ENCODE data around the gene FBLIM1. TPM values are rescaled to one million over a fixed set of nuclear protein-coding genes. Genes with fewer than 3 reads are reported as not detected.
A peak's percentile ranks its signal among the peaks of the same experiment; 100 is the strongest.
"Not testable (repeated sequence)": the region's sequence is repeated elsewhere in the genome, so short reads cannot be mapped to it uniquely, and the experiment has no call there.

Gene FBLIM1
- total RNA-seq, 2 experiments from 2014 or later: 0.09 TPM; not detected in 1

DNA sequence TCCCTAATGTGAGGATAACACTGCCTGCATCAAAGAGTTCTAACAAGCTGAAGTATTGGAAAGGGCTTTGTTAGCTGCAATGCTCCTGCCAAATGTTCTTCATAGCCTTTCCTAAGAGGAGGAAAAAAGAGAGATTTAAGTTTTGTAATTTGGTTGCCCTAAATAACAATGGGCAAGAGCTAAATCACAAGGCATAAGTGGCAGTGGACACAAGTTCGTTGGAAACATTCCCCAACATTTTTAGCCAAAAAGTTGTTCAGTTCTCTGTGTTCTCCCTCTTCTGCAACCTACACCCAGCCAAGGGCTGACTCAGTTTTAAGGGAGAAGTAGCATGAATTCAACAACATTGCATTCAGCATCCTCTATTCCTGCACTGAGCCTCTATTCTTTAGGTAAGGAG, 51.5 kb downstream of the FBLIM1 start:
- DNase-seq: no peak
- Mint-ChIP-seq H3K27ac (no peak overlapping the region), H3K4me3 (no peak overlapping the region), H3K27me3 (no peaks in the 10 kb centered on the region), H3K36me3 (ENCODE audit: low read depth) (no peaks in the 10 kb centered on the region), H3K4me1 (no peaks in the 10 kb centered on the region), H3K9me3 (ENCODE audit: low read depth) (no peaks in the 10 kb centered on the region)
- CTCF ChIA-PET: interaction anchor here (2.1 kb wide), 1 partner anchor 19 kb away, joined by 9 read pairs; no protein-coding TSS in a partner anchor
- ATAC-seq: no peak
- POLR2A ChIA-PET: no interaction called here
- intact Hi-C loops (cut with DNase I, micrococcal nuclease): no loop called here

DNA sequence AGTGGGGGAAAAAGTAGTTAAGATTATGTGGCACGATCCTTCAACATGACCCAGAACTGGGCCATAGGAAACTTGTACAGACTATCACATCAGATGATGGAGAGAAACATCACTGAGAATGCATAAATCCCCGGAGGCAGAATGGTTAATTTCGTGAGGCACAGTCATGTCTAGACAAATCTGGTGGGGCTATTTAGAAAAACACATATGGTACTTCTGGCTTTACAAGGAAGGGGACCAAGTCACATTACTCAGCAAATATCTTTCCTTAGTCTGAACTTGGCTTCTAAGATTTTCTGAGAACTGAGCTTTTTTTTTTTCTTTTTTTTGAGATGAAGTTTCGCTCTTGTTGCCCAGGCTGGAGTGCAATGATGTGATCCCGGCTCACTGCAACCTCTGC, 58.1 kb downstream of the FBLIM1 start:
- POLR2A ChIA-PET: no interaction called here
- H3K4me1 Mint-ChIP-seq: peaks cover 7% of the 10 kb centered on the region
- intact Hi-C loops (cut with DNase I, micrococcal nuclease): loop anchor here (5.0 kb wide), 2 partner anchors 101 to 191 kb away; no protein-coding TSS in a partner anchor

DNA sequence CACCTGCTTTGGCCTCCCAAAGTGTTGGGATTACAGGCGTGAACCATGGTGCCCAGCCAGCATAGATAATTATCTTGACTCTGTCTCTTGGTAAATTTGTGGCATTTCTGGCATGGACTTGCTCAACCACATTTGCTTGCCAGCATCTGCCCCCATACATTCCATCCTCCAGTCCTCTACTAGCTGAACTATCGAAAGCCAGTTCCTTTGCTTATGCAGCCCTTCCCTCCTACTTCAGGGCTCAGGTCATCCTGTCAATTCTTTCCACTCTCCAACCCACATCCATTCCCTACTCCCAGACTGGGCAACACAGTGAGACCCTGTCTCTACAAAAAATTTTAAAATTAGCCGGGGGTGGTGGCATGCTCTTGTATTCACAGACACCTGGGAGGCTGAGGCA, 61.9 kb downstream of the FBLIM1 start:
- H3K36me3 Mint-ChIP-seq (ENCODE audit: low read depth): no peaks in the 10 kb centered on the region
- no peaks in the 10 kb centered on the region for H3K27me3 Mint-ChIP-seq
- DNase-seq: no peak
- H3K4me3 Mint-ChIP-seq: no peak overlapping the region
- ChIA-PET CTCF (interaction anchor here (1.3 kb wide), 1 partner anchor 9 kb away, joined by 3 read pairs; no protein-coding TSS in a partner anchor), POLR2A (no interaction called here)
- intact Hi-C loops (cut with DNase I, micrococcal nuclease): no loop called here
- peaks cover 6% of the 10 kb centered on the region for H3K4me1 Mint-ChIP-seq
- no peaks in the 10 kb centered on the region for H3K9me3 Mint-ChIP-seq (ENCODE audit: low read depth)
- no peak overlapping the region for H3K27ac Mint-ChIP-seq
- no peak for ATAC-seq

More for the DNA sequence above, 58.1 kb downstream of the FBLIM1 start:
- Mint-ChIP-seq H3K27ac (no peak overlapping the region), H3K27me3 (no peaks in the 10 kb centered on the region), H3K36me3 (ENCODE audit: low read depth) (no peaks in the 10 kb centered on the region), H3K4me3 (no peak overlapping the region), H3K9me3 (ENCODE audit: low read depth) (no peaks in the 10 kb centered on the region)
- DNase-seq (no peak), ATAC-seq (no peak)
- CTCF ChIA-PET: interaction anchor here (0.9 to 1.6 kb wide), 3 partner anchors 27 to 152 kb away, joined by 3 to 6 read pairs (median 4); no protein-coding TSS in a partner anchor

DNA sequence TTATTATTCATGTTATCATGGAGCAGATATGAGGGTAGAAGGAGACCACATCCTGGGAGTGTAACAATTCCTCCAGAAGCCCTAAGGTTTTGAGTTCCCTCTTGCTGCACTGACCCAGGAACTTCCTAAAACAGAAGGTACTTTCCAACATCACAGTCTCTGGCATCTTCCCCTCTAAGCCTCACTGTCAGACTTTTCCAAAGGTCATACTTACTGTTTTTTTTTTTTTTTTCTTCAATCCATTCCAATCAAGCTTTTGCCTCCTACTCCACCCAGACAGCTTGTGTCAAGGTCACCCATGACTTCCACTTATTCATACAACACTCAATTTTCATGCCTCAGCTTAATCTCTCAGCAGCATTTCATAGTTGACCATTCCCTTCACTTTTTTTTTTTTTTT, 67.2 kb downstream of the FBLIM1 start:
- ChIA-PET CTCF (interaction anchor here (2.1 kb wide), 1 partner anchor 11 kb away, joined by 18 read pairs; no protein-coding TSS in a partner anchor), POLR2A (no interaction called here)
- no peaks in the 10 kb centered on the region for H3K27me3 Mint-ChIP-seq
- H3K9me3 Mint-ChIP-seq (ENCODE audit: low read depth): no peaks in the 10 kb centered on the region
- no peak overlapping the region for H3K4me3 Mint-ChIP-seq
- DNase-seq (no peak), ATAC-seq (no peak)
- H3K36me3 Mint-ChIP-seq (ENCODE audit: low read depth): no peaks in the 10 kb centered on the region
- H3K4me1 Mint-ChIP-seq: peaks cover 7% of the 10 kb centered on the region
- H3K27ac Mint-ChIP-seq: no peak overlapping the region
- intact Hi-C loops (cut with DNase I, micrococcal nuclease): no loop called here

DNA sequence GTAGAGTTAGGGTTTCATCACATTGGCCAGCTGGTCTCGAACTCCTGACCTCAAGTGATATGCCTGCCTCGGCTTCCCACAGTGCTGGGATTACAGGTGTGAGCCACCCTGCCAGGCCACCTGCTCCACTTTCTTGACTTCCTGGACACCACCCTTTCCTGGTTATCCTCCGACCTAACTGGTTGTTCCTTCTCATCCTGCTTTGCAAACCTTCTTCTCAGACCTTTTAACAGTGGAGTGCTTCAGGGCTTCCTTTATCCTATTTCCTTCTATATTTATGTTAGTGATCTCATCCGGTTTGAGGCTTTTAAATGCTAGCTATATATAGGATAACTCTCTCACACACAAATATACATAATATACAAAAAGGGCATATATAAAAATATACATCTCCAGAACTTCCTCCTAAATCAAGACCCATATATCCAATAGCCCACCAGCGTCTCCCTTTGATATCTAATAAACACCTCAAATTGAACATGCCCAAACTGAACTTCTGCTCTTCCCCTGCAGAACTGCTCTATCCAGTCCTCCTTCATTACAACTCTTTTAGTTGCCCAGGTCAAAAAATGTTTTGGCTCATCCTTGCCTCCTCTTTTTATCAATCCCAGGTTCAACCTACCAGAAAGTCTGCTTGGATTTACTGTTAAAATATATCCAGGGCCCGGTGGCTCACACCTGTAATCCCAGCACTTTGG, 68.4 kb downstream of the FBLIM1 start:
- H3K4me1 Mint-ChIP-seq: peaks cover 13% of the 10 kb centered on the region
- ChIA-PET CTCF (interaction anchor here (1.4 kb wide), 1 partner anchor 12 kb away, joined by 4 read pairs; no protein-coding TSS in a partner anchor), POLR2A (interaction anchor here (0.6 kb wide), 1 partner anchor 131 kb away, joined by 3 read pairs; no protein-coding TSS in a partner anchor)
- peaks cover 4% of the 10 kb centered on the region for H3K36me3 Mint-ChIP-seq (ENCODE audit: low read depth)
- DNase-seq (no peak), ATAC-seq (no peak)
- intact Hi-C loops (cut with DNase I, micrococcal nuclease): no loop called here
- no peaks in the 10 kb centered on the region for H3K9me3 Mint-ChIP-seq (ENCODE audit: low read depth)
- no peak overlapping the region for H3K4me3 Mint-ChIP-seq
- H3K27ac Mint-ChIP-seq: no peak overlapping the region
- H3K27me3 Mint-ChIP-seq: no peaks in the 10 kb centered on the region

DNA sequence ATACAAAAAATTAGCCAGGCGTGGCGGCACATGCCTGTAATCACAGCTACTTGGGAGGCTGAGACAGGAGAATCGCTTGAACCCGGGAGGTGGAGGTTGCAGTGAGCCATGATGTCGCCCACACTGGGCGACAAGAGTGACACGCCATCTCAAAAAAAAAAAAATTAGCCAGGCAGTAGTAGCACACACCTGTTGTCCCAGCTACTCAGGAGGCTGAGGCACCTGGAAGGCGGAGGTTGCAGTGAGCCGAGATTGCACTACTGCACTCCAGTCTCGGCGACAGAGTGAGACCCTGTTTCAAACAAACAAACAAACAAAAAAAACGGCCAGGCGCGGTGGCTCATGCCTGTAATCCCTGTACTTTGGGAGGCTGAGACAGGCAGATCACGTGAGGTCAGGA, 69.0 kb downstream of the FBLIM1 start:
- H3K4me3 Mint-ChIP-seq; DNase-seq; H3K27me3 Mint-ChIP-seq; intact Hi-C loops (cut with DNase I, micrococcal nuclease); ATAC-seq; H3K36me3 Mint-ChIP-seq (ENCODE audit: low read depth); H3K9me3 Mint-ChIP-seq (ENCODE audit: low read depth); H3K27ac Mint-ChIP-seq: not testable (repeated sequence)
- ChIA-PET CTCF (interaction anchor here (1.4 kb wide), 1 partner anchor 13 kb away, joined by 4 read pairs; no protein-coding TSS in a partner anchor), POLR2A (interaction anchor here (0.6 kb wide), 1 partner anchor 130 kb away, joined by 3 read pairs; no protein-coding TSS in a partner anchor)
- peaks cover 14% of the 10 kb centered on the region for H3K4me1 Mint-ChIP-seq

DNA sequence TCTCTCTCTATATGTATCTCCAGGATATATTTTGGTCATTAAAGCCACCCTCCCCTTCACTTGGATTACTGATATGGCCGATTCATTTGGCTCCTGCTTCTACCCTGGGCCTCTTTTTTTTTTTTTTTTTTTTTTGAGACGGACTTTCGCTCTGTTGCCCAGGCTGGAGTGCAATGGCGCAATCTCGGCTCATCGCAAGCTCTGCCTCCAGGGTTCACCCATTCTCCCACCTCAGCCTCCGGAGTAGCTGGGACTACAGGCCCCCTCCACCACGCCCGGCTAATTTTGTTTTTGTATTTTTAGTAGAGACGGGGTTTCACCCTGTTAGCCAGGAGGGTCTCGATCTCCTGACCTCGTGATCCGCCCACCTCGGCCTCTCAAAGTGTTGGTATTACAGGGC, 70.3 kb downstream of the FBLIM1 start:
- H3K27me3 Mint-ChIP-seq; H3K36me3 Mint-ChIP-seq (ENCODE audit: low read depth); H3K4me3 Mint-ChIP-seq; DNase-seq; H3K27ac Mint-ChIP-seq; POLR2A ChIA-PET; intact Hi-C loops (cut with DNase I, micrococcal nuclease); ATAC-seq; H3K9me3 Mint-ChIP-seq (ENCODE audit: low read depth): not testable (repeated sequence)
- CTCF ChIA-PET: interaction anchor here (0.8 kb wide), 1 partner anchor 8 kb away, joined by 3 read pairs; no protein-coding TSS in a partner anchor
- peaks cover 22% of the 10 kb centered on the region for H3K4me1 Mint-ChIP-seq

DNA sequence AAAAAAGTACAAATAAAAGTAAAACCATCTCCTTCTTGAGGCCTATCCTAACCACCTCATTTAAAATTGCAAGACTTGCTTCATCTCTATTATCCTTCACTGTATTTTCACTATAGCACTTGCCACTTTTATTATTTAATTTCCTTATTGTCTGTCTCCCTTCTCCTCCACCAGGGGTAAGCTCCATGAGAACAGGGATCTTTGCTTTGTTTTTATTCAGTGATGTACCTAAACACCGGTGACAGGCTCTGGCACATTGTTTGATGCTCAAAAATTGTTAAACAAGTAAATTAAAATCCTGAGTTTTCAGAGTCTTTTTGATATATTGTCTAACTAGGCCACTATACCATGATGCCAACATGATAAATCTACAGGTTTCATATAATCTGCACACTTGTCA, 71.7 kb downstream of the FBLIM1 start:
- DNase-seq (no peak), ATAC-seq (no peak)
- intact Hi-C loops (cut with DNase I, micrococcal nuclease): no loop called here
- ChIA-PET POLR2A (no interaction called here), CTCF (no interaction called here)
- H3K27me3 Mint-ChIP-seq: no peaks in the 10 kb centered on the region
- H3K36me3 Mint-ChIP-seq (ENCODE audit: low read depth): peaks cover 7% of the 10 kb centered on the region
- H3K9me3 Mint-ChIP-seq (ENCODE audit: low read depth): no peaks in the 10 kb centered on the region
- peaks cover 22% of the 10 kb centered on the region for H3K4me1 Mint-ChIP-seq
- no peak overlapping the region for H3K4me3 Mint-ChIP-seq
- H3K27ac Mint-ChIP-seq: no peak overlapping the region

DNA sequence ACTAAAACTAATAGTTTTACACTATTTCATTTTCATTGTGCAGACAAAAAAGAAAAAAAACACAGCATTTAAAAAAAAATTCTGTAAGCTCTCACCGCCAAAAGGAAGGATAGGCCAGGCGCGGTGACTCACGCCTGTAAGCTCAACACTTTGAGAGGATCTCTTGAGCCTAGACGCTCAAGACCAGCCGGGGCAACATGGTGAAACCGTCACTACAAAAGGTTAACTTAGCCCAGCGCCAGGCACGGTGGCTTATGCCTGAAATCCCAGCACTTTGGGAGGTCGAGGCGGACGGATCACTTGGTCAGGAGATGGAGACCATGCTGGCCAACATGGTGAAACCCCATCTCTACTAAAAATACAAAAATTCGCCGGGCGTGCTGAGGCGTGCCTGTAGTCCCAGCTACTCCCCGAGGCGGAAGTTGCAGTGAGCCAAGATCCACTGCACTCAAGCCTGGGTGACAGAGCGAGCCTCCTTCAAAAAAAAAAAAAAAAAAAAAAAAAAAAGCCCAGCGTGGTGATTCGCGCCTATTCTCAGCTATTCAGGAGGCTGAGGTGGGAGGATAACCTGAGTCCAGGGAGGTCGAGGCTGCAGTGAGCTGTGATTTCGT, 74.6 kb downstream of the FBLIM1 start:
- POLR2A ChIA-PET: interaction anchor here (0.6 to 4.1 kb wide), 10 partner anchors 11 to 215 kb away, joined by 3 to 71 read pairs (median 5); partner anchors contain the start of genes SPEN and ZBTB17
- H3K27ac Mint-ChIP-seq: peak overlapping the region; percentile 98
- intact Hi-C loops (cut with DNase I, micrococcal nuclease): no loop called here
- peaks cover 30% of the 10 kb centered on the region for H3K4me1 Mint-ChIP-seq
- CTCF ChIA-PET: interaction anchor here (0.6 to 2.8 kb wide), 12 partner anchors 9 to 357 kb away, joined by 3 to 14 read pairs (median 4); partner anchors contain the start of gene SPEN
- H3K9me3 Mint-ChIP-seq (ENCODE audit: low read depth): no peaks in the 10 kb centered on the region
- no peaks in the 10 kb centered on the region for H3K27me3 Mint-ChIP-seq
- H3K36me3 Mint-ChIP-seq (ENCODE audit: low read depth): peaks cover 7% of the 10 kb centered on the region
- ATAC-seq (no peak), DNase-seq (peak; percentile 74)
- peak overlapping the region; percentile 90 for H3K4me3 Mint-ChIP-seq

DNA sequence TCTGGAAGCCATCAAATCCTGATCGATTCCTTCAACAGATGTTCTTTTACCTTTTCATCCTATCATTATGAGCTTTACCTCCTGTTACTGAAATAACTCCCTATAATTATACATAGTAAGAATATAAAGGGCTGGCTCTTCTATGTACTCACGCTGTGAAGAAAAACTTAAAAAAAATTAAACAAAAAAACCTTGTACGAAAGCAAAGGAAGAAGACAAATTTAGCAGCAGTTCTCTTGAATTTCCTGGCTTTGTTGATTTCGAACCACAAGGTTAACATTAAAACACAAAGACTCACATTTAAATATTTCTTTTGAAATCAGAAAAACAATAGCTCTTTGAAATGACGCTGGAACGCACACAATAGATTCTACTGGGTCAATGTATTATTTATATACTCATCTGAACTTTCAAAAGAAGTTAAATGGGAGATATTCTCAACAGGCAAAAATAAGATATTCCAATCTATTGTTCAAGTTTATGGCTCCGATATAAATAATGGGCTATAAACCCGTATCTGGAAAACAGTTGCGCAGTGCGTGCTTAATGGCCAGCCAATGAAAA, 75.3 kb downstream of the FBLIM1 start:
- DNase-seq: no peak
- peak overlapping the region; percentile 90 for H3K4me3 Mint-ChIP-seq
- H3K9me3 Mint-ChIP-seq (ENCODE audit: low read depth): no peaks in the 10 kb centered on the region
- intact Hi-C loops (cut with DNase I, micrococcal nuclease): loop anchor here (1.0 to 2.0 kb wide), 5 partner anchors 85 to 217 kb away; partner anchors contain the start of genes DDI2 (in 1 of the 2) and ZBTB17 (in 1 of the 2)
- H3K4me1 Mint-ChIP-seq: peaks cover 30% of the 10 kb centered on the region
- H3K36me3 Mint-ChIP-seq (ENCODE audit: low read depth): peaks cover 7% of the 10 kb centered on the region
- ChIA-PET CTCF (interaction anchor here (0.6 to 2.8 kb wide), 12 partner anchors 8 to 356 kb away, joined by 3 to 14 read pairs (median 4); partner anchors contain the start of gene SPEN), POLR2A (interaction anchor here (0.5 to 4.1 kb wide), 12 partner anchors 10 to 215 kb away, joined by 3 to 71 read pairs (median 7); partner anchors contain the start of genes SPEN and ZBTB17)
- no peak for ATAC-seq
- H3K27ac Mint-ChIP-seq: peak overlapping the region; percentile 98
- no peaks in the 10 kb centered on the region for H3K27me3 Mint-ChIP-seq
